NCI-H1105 treated with DMSO at 0.1 percent for 48 hours (cell line): ENCODE data around the gene AHCYL2.
"Not testable (repeated sequence)": the region's sequence is repeated elsewhere in the genome, so short reads cannot be mapped to it uniquely, and the experiment has no call there.

ENCODE experiments used
- DNase-seq: peaks from one replicate; lab custom pipeline; 2025; lab: John Stamatoyannopoulos, UW

Gene AHCYL2

GRCh38 chr7:129292861-129293260 lies 68.0 kb downstream of the AHCYL2 start:
- DNase-seq = no peak

GRCh38 chr7:129295015-129295423 lies 70.2 kb downstream of the AHCYL2 start:
- no peak for DNase-seq

GRCh38 chr7:129298268-129298893 lies 73.6 kb downstream of the AHCYL2 start:
- peak; percentile 55 for DNase-seq

GRCh38 chr7:129299889-129300288 lies 75.1 kb downstream of the AHCYL2 start:
- no peak for DNase-seq

- not testable (repeated sequence) for DNase-seq
These were observed 75.5 kb downstream of the AHCYL2 start for GRCh38 chr7:129300299-129300698.

- no peak for DNase-seq
These were observed 82.8 kb downstream of the AHCYL2 start for GRCh38 chr7:129307592-129307991.

GRCh38 chr7:129308047-129308446 lies 83.2 kb downstream of the AHCYL2 start:
- DNase-seq = no peak

GRCh38 chr7:129311429-129311828 lies 86.6 kb downstream of the AHCYL2 start:
- no peak for DNase-seq

GRCh38 chr7:129313282-129313681 lies 88.5 kb downstream of the AHCYL2 start:
- DNase-seq = no peak

- peak; percentile 4 for DNase-seq
These were observed 91.1 kb downstream of the AHCYL2 start for GRCh38 chr7:129315960-129316359.

GRCh38 chr7:129317450-129317849 lies 92.6 kb downstream of the AHCYL2 start:
- no peak for DNase-seq

- DNase-seq = no peak
These were observed 102.2 kb downstream of the AHCYL2 start for GRCh38 chr7:129327076-129327475.

GRCh38 chr7:129332254-129333035 lies 107.6 kb downstream of the AHCYL2 start:
- no peak for DNase-seq

GRCh38 chr7:129334473-129334872 lies 109.6 kb downstream of the AHCYL2 start:
- DNase-seq = no peak

GRCh38 chr7:129338450-129338849 lies 113.6 kb downstream of the AHCYL2 start:
- DNase-seq = no peak

GRCh38 chr7:129341212-129341611 lies 116.4 kb downstream of the AHCYL2 start:
- no peak for DNase-seq

GRCh38 chr7:129341816-129342806 lies 117.3 kb downstream of the AHCYL2 start:
- no peak for DNase-seq

GRCh38 chr7:129343099-129343700 lies 118.4 kb downstream of the AHCYL2 start:
- DNase-seq = peak; percentile 44

- no peak for DNase-seq
These were observed 122.5 kb downstream of the AHCYL2 start for GRCh38 chr7:129347330-129347729.

GRCh38 chr7:129348023-129348740 lies 123.4 kb downstream of the AHCYL2 start:
- no peak for DNase-seq

- no peak for DNase-seq
These were observed 126.5 kb downstream of the AHCYL2 start for GRCh38 chr7:129351320-129351719.
